Activated CD4-positive, alpha-beta T cell treated with anti-CD3 and anti-CD28 coated beads, Interleukin-2, amount 10 ng/mL, durations not matched to agents 7 days and 5 days (primary cell): ENCODE data around the gene EBF3. TPM values are rescaled to one million over a fixed set of nuclear protein-coding genes. Genes with fewer than 3 reads are reported as not detected.

Experiments
- CTCF ChIA-PET: fragments of 350-600 bp; sonication (Branson Sonifier 250); formaldehyde crosslinking; loops from one replicate; lab custom pipeline; 2021; ENCODE audit warnings: antibody characterized with exemption; lab: Charles Lee
- POLR2A ChIA-PET: fragments of 350-600 bp; sonication (Branson Sonifier 250); formaldehyde crosslinking; loops from one replicate; lab custom pipeline; 2021; ENCODE audit warnings: antibody characterized with exemption; lab: Charles Lee
- DNase-seq: peaks from one replicate; pipeline ENCODE4 v3.0.0-alpha.2; 2020
- H3K27ac Mint-ChIP-seq: one replicate; pipeline ENCODE4 v1.8.0; 2021; ENCODE audit warnings: mild to moderate bottlenecking, moderate library complexity, mixed read lengths
- H3K27me3 Mint-ChIP-seq: one replicate; pipeline ENCODE4 v1.8.0; 2021; ENCODE audit warnings: mixed read lengths
- H3K36me3 Mint-ChIP-seq: one replicate; pipeline ENCODE4 v1.8.0; 2021; ENCODE audit warnings: low read depth, mixed read lengths
- H3K4me1 Mint-ChIP-seq: one replicate; pipeline ENCODE4 v1.8.0; 2021; ENCODE audit warnings: mixed read lengths
- H3K4me3 Mint-ChIP-seq: one replicate; pipeline ENCODE4 v1.8.0; 2021; ENCODE audit warnings: mild to moderate bottlenecking, moderate library complexity, mixed read lengths
- H3K9me3 Mint-ChIP-seq: one replicate; pipeline ENCODE4 v1.8.0; 2021; ENCODE audit warnings: mixed read lengths
- total RNA-seq, 2 experiments: library from RNA; stranded (reverse); gene quantifications; one replicate each; pipeline ENCODE4 v1.2.3, GENCODE V29; 2021

Gene EBF3
- total RNA-seq, 2 experiments from 2014 or later, result not detected

- H3K36me3 Mint-ChIP-seq, result no peaks in the 10 kb centered on the region
- POLR2A ChIA-PET, result no interaction called here
- H3K4me1 Mint-ChIP-seq, result no peaks in the 10 kb centered on the region
- DNase-seq, result no peak
- no peak overlapping the region for H3K27ac Mint-ChIP-seq
- CTCF ChIA-PET, result no interaction called here
- H3K27me3 Mint-ChIP-seq, result no peaks in the 10 kb centered on the region
- no peak overlapping the region for H3K4me3 Mint-ChIP-seq
- H3K9me3 Mint-ChIP-seq, result no peaks in the 10 kb centered on the region
Observed at GRCh38 chr10:129885526-129885925, 78.5 kb downstream of the EBF3 start.

GRCh38 chr10:129884398-129885078 is 79.5 kb downstream of the EBF3 start:
- no peaks in the 10 kb centered on the region for H3K9me3 Mint-ChIP-seq
- CTCF ChIA-PET, result no interaction called here
- H3K36me3 Mint-ChIP-seq, result no peaks in the 10 kb centered on the region
- H3K4me1 Mint-ChIP-seq, result no peaks in the 10 kb centered on the region
- DNase-seq, result no peak
- H3K27me3 Mint-ChIP-seq, result peaks cover 2% of the 10 kb centered on the region
- H3K27ac Mint-ChIP-seq, result no peak overlapping the region
- H3K4me3 Mint-ChIP-seq, result no peak overlapping the region
- POLR2A ChIA-PET, result no interaction called here

DNA sequence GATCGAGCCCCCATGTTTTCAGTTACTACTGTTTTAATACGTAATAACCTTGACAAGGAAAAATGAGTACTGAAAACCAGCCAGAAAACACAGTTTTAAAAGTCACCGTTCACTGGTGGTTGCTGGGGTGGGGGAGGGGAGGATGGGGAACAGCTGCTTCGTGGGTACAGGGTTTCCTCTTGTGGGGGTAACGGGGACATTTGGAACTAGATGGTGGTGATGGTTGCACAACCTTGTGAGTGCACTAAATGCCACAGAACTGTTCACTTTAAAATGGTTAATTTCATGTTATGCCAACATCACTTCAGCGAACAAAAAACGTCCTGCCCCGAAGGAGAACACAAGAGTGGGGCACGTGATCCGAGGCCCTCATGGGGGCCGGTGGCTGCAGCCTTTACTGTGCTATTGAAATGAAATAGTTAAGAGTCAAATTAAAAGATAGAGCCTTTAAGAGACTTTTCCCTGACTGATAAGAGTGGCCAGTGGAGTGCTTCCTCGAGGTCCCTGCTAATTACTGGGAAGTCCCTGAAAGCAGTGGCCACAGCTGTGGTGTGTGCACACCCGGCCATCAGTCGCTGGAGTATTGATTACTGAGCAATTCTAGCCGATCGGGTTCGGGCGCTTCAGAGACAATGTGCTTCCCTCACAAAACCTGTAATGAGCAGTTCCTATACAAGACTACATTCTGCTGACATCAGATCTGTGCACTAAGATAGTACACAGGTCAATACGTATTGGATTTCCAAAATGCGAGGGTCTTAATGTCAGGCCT is 80.3 kb downstream of the EBF3 start:
- H3K4me3 Mint-ChIP-seq, result no peak overlapping the region
- ChIA-PET CTCF (no interaction called here), POLR2A (no interaction called here)
- no peaks in the 10 kb centered on the region for H3K9me3 Mint-ChIP-seq
- H3K4me1 Mint-ChIP-seq, result no peaks in the 10 kb centered on the region
- no peak for DNase-seq
- H3K36me3 Mint-ChIP-seq, result no peaks in the 10 kb centered on the region
- H3K27me3 Mint-ChIP-seq, result peaks cover 2% of the 10 kb centered on the region
- no peak overlapping the region for H3K27ac Mint-ChIP-seq

- Mint-ChIP-seq H3K27ac (no peak overlapping the region), H3K27me3 (peaks cover 2% of the 10 kb centered on the region), H3K4me1 (no peaks in the 10 kb centered on the region), H3K9me3 (no peaks in the 10 kb centered on the region), H3K4me3 (no peak overlapping the region), H3K36me3 (no peaks in the 10 kb centered on the region)
- DNase-seq, result no peak
- ChIA-PET POLR2A (no interaction called here), CTCF (no interaction called here)
Observed at GRCh38 chr10:129883029-129883428, 81.0 kb downstream of the EBF3 start.

DNA sequence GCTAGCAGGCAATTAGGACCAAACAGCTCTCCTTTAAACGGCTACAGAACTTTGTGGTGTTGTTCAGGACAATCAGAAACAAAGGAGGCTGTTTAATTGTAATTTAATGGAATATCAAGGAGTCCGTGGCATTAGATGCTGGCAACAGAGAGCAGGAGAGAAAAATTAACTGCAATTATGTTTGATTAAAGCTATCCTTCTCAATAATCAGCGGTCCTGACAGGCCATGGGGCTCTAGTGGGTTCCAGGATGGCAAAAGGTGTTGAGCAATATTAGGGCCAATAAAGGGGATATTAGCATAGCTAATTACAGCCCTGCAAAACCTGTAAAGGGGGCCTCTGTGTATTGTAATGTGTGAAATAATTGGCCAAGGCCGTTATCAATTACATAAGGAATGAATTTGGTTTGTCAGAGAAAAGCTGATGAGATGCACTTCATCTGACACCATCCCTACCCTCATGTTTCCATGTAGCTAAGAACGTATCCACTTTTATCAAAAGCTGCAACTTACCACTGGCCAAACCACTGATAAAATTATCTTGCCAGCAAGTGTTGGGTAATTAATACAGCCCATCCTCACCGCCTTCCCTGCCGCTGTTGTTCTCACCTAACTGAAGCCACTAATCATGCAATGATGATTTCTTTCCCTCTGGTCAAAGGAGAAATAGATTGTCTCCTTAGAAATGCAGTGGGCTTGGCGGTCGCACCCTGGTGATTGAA is 81.6 kb downstream of the EBF3 start:
- Mint-ChIP-seq H3K4me1 (no peaks in the 10 kb centered on the region), H3K4me3 (no peak overlapping the region), H3K27ac (no peak overlapping the region), H3K36me3 (no peaks in the 10 kb centered on the region), H3K9me3 (no peaks in the 10 kb centered on the region), H3K27me3 (peaks cover 2% of the 10 kb centered on the region)
- POLR2A ChIA-PET, result no interaction called here
- no peak for DNase-seq
- CTCF ChIA-PET, result no interaction called here

- POLR2A ChIA-PET, result no interaction called here
- H3K27ac Mint-ChIP-seq, result no peak overlapping the region
- H3K27me3 Mint-ChIP-seq, result peaks cover 2% of the 10 kb centered on the region
- no peaks in the 10 kb centered on the region for H3K4me1 Mint-ChIP-seq
- CTCF ChIA-PET, result no interaction called here
- no peak overlapping the region for H3K4me3 Mint-ChIP-seq
- no peaks in the 10 kb centered on the region for H3K36me3 Mint-ChIP-seq
- no peaks in the 10 kb centered on the region for H3K9me3 Mint-ChIP-seq
- DNase-seq, result no peak
Observed at GRCh38 chr10:129881641-129882040, 82.4 kb downstream of the EBF3 start.

- Mint-ChIP-seq H3K4me1 (no peaks in the 10 kb centered on the region), H3K4me3 (no peak overlapping the region), H3K9me3 (no peaks in the 10 kb centered on the region), H3K36me3 (no peaks in the 10 kb centered on the region), H3K27me3 (peaks cover 2% of the 10 kb centered on the region), H3K27ac (no peak overlapping the region)
- ChIA-PET CTCF (interaction anchor here (0.7 kb wide), 1 partner anchor 22 kb away, joined by 3 read pairs; no protein-coding TSS in a partner anchor), POLR2A (no interaction called here)
- DNase-seq, result no peak
Observed at GRCh38 chr10:129880191-129880870, 83.7 kb downstream of the EBF3 start.

DNA sequence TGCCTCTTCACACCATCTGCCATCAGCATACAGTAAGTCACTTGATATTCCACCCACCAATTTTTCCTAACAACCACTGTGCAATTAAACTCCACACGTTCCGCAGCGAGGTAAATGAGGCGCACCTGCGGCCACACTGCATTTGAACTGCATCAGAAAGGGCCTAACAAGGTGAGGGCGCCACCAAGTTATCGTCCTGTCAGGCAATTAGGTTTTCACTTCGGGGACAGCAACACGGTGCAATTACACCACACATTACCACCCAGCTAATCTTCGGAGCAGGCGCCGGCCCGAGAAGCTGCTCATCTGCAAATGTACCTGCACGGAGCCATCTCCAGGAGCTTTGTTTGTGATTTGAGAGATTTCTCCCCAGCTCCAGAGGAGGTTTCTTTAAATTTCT is 84.4 kb downstream of the EBF3 start:
- POLR2A ChIA-PET, result no interaction called here
- Mint-ChIP-seq H3K27me3 (peaks cover 2% of the 10 kb centered on the region), H3K4me3 (no peak overlapping the region), H3K36me3 (no peaks in the 10 kb centered on the region), H3K4me1 (no peaks in the 10 kb centered on the region), H3K27ac (no peak overlapping the region), H3K9me3 (no peaks in the 10 kb centered on the region)
- CTCF ChIA-PET, result no interaction called here
- no peak for DNase-seq

GRCh38 chr10:129878835-129879234 is 85.2 kb downstream of the EBF3 start:
- ChIA-PET POLR2A (no interaction called here), CTCF (interaction anchor here (0.6 kb wide), 1 partner anchor 299 kb away, joined by 3 read pairs; no protein-coding TSS in a partner anchor)
- Mint-ChIP-seq H3K4me1 (no peaks in the 10 kb centered on the region), H3K27me3 (peaks cover 2% of the 10 kb centered on the region), H3K9me3 (no peaks in the 10 kb centered on the region), H3K36me3 (no peaks in the 10 kb centered on the region), H3K27ac (no peak overlapping the region), H3K4me3 (no peak overlapping the region)
- no peak for DNase-seq

DNA sequence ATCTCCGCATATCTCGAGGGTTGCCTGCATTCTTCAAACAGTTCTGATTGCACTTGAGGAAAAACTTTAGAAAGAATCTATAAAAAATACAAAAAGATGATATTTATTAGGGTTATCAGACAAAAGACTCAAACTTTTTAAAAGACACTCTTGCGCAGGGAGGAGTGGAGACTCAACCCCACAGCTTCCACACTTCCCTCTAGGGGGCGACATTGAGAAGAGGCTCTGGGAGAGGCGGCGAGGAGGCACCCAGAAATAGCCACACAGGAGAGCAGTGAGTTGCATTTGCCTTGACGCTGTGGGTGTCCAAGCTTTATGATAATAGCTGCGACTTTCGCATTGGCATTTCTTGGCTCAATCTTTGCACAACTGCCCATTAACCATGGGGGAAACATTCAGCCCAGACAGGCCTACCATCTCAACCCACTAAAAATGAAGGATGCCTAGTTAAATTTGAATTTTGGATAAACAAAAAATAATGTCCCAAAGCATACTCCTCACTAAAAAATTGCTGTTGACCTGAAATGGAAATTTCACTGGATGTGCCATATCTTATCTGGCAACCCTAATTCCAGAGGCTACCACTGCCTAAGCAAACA is 86.2 kb downstream of the EBF3 start:
- Mint-ChIP-seq H3K27me3 (peaks cover 2% of the 10 kb centered on the region), H3K9me3 (no peaks in the 10 kb centered on the region), H3K4me1 (no peaks in the 10 kb centered on the region), H3K4me3 (no peak overlapping the region), H3K36me3 (no peaks in the 10 kb centered on the region), H3K27ac (no peak overlapping the region)
- peak; percentile 45 for DNase-seq
- CTCF ChIA-PET, result interaction anchor here (0.6 kb wide), 1 partner anchor 252 kb away, joined by 3 read pairs; no protein-coding TSS in a partner anchor
- POLR2A ChIA-PET, result no interaction called here

- Mint-ChIP-seq H3K27me3 (peaks cover 2% of the 10 kb centered on the region), H3K4me3 (no peak overlapping the region), H3K27ac (no peak overlapping the region), H3K36me3 (no peaks in the 10 kb centered on the region), H3K4me1 (no peaks in the 10 kb centered on the region), H3K9me3 (no peaks in the 10 kb centered on the region)
- ChIA-PET CTCF (no interaction called here), POLR2A (no interaction called here)
- no peak for DNase-seq
Observed at GRCh38 chr10:129876838-129877237, 87.2 kb downstream of the EBF3 start.

DNA sequence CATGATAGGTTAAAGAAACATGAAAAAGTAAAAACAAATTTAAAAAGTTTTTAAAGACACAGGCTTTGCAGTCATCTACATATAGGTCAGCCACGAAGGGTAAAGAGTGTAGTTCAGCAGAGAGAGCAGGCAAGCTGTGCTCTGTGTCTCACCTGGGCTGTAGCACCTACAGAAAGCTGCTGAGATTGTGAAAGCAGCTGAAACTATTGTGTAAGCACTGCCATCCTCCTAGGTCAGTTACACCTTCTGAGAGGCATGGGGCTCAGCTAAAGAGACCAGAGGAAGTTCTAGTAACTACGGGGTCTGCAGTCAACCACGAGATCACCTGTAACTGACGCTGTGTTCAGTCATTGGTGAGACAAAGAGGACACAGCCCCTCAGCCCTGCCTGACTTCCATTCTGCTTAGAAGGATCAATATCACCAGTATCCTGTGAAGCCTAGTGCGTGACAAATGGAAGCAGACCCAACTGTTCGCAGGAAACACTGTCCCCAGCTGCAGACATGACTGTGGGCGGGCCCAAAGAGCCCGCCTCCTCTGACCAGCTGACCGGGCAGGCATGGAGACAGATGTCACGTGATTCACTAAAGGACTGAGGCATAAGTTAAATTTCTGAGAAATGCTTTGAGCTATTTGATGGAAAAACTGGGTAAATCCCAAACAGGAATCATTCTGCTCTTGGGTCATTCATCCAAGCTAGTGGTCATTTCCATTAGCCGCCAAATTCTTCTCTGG is 87.9 kb downstream of the EBF3 start:
- no peaks in the 10 kb centered on the region for H3K9me3 Mint-ChIP-seq
- ChIA-PET POLR2A (no interaction called here), CTCF (no interaction called here)
- peaks cover 2% of the 10 kb centered on the region for H3K27me3 Mint-ChIP-seq
- no peak for DNase-seq
- no peak overlapping the region for H3K4me3 Mint-ChIP-seq
- H3K36me3 Mint-ChIP-seq, result no peaks in the 10 kb centered on the region
- no peak overlapping the region for H3K27ac Mint-ChIP-seq
- peaks cover 2% of the 10 kb centered on the region for H3K4me1 Mint-ChIP-seq
